ENCODE results near the gene RTEL1. TPM values are rescaled to one million over a fixed set of nuclear protein-coding genes. Genes with fewer than 3 reads are reported as not detected.

The RTEL1 gene
- total RNA-seq, 1 donor from 2014 or later: 20.2 TPM

DNA sequence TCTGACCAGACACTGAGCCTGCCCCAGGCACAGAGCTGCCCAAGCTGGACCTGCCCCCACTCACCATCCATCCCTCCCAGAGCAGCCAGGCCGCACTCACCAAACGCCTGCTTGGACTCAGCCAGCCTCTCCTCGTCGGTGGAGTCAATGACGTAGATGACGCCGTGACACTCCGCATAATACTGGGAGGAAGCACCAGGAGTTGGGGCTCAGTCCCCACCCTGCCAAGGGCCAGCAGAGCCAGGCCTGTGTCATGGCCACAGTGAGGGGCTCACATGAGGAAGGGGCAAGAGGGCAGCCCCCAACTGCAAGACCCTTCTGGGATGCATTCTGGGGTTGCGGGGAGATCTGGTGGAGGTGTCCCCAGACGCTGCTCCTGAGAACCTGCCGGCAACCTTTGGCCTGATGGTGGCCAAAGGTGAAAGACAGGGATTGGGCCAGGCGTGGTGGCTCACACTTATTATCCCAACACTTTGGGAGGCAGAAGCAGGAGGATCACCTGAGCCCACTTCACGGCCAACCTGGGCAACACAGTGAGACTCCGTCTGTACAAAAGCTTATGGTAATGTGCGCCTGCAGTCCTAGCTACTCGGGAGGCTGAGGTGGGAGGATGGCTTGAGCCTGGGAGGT lies 44.0 kb downstream of the RTEL1 start:
- H3K27me3 Mint-ChIP-seq (ENCODE audit: unreplicated experiment): peaks cover 18% of the 10 kb centered on the region
- H3K27ac Mint-ChIP-seq (ENCODE audit: unreplicated experiment): peak overlapping the region; percentile 64
- TF ChIP-seq, protein P1, sequence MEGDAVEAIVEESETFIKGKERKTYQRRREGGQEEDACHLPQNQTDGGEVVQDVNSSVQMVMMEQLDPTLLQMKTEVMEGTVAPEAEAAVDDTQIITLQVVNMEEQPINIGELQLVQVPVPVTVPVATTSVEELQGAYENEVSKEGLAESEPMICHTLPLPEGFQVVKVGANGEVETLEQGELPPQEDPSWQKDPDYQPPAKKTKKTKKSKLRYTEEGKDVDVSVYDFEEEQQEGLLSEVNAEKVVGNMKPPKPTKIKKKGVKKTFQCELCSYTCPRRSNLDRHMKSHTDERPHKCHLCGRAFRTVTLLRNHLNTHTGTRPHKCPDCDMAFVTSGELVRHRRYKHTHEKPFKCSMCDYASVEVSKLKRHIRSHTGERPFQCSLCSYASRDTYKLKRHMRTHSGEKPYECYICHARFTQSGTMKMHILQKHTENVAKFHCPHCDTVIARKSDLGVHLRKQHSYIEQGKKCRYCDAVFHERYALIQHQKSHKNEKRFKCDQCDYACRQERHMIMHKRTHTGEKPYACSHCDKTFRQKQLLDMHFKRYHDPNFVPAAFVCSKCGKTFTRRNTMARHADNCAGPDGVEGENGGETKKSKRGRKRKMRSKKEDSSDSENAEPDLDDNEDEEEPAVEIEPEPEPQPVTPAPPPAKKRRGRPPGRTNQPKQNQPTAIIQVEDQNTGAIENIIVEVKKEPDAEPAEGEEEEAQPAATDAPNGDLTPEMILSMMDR (IDR thresholded peaks at IDR 0.05; ENCODE audit: unreplicated experiment): no peak
- peaks cover 11% of the 10 kb centered on the region for H3K4me1 Mint-ChIP-seq (ENCODE audit: unreplicated experiment)
- H3K36me3 Mint-ChIP-seq (ENCODE audit: low read depth, unreplicated experiment): peaks cover 19% of the 10 kb centered on the region
- no peaks in the 10 kb centered on the region for H3K9me3 Mint-ChIP-seq (ENCODE audit: unreplicated experiment)
- no peak for DNase-seq (ENCODE audit: low spot score)
- no peak overlapping the region for H3K4me3 Mint-ChIP-seq (ENCODE audit: unreplicated experiment)

DNA sequence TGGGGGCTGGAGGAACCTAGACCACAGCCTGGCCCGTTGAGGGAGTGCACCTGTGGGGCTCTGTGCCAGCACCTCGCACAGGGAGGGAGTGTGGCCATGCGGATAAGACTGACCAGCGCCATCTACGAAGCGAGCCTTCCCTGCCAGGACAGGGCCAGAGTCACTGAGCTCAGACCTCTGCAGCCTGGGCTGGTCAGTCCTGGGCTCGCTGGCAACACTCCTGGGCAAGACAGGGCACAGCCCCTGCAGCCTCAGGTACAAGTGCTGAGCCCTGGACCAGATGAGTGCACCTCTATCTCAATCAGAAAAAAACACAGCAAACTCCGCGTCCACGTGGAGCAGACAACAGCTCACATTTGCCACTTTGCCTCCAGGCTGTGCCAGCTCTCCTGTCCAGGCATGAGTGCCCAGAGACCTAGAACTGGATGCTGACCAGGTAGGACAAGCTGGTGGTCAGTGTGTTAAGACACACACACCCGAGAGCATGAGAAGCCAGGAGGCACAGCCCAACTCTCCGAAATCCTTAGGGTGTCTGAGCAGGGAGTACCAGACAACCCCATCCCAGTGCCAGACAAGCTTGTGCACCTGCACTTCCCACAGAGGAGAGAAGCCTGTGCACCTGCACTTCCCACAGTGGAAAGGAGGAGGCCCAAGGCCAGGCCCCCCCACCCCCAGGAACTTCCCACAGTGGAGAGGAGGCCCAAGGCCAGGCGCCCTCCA lies 44.8 kb downstream of the RTEL1 start:
- DNase-seq (ENCODE audit: low spot score): no peak
- Mint-ChIP-seq H3K27me3 (ENCODE audit: unreplicated experiment) (peaks cover 16% of the 10 kb centered on the region), H3K4me3 (ENCODE audit: unreplicated experiment) (no peak overlapping the region), H3K36me3 (ENCODE audit: low read depth, unreplicated experiment) (peaks cover 19% of the 10 kb centered on the region), H3K9me3 (ENCODE audit: unreplicated experiment) (no peaks in the 10 kb centered on the region), H3K4me1 (ENCODE audit: unreplicated experiment) (peaks cover 7% of the 10 kb centered on the region), H3K27ac (ENCODE audit: unreplicated experiment) (peak overlapping the region; percentile 42)
- TF ChIP-seq, protein P1 (IDR thresholded peaks at IDR 0.05; ENCODE audit: unreplicated experiment): no peak

DNA sequence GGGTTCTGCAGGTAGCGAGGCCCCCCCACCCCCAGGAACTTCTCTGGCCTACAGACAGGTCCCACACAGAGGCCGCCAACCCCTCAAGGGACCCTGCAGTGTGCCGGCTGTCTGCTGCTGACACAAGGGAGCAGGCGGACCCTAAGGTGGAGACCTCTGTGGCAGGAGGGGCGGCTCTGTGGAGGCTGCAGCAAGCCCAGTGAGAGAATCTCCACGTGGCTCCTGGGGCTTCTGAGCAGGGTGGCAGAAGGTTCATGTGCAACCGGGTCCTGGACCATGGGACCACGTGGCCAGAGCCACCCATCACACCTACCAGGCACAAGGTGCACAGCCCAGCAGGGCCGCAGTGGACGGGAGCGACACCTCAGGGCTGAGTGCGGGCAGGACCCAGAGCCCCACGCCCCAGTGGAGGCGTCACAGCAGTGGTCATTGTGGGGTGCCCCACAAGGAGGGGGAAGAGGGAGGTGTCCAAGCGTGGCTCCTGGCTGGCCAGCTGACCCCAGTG lies 45.4 kb downstream of the RTEL1 start:
- Mint-ChIP-seq H3K27ac (ENCODE audit: unreplicated experiment) (no peak overlapping the region), H3K36me3 (ENCODE audit: low read depth, unreplicated experiment) (peaks cover 19% of the 10 kb centered on the region), H3K4me3 (ENCODE audit: unreplicated experiment) (no peak overlapping the region), H3K27me3 (ENCODE audit: unreplicated experiment) (peaks cover 16% of the 10 kb centered on the region), H3K4me1 (ENCODE audit: unreplicated experiment) (peaks cover 9% of the 10 kb centered on the region), H3K9me3 (ENCODE audit: unreplicated experiment) (no peaks in the 10 kb centered on the region)
- DNase-seq (ENCODE audit: low spot score): no peak
- TF ChIP-seq, protein P1 (IDR thresholded peaks at IDR 0.05; ENCODE audit: unreplicated experiment): no peak

DNA sequence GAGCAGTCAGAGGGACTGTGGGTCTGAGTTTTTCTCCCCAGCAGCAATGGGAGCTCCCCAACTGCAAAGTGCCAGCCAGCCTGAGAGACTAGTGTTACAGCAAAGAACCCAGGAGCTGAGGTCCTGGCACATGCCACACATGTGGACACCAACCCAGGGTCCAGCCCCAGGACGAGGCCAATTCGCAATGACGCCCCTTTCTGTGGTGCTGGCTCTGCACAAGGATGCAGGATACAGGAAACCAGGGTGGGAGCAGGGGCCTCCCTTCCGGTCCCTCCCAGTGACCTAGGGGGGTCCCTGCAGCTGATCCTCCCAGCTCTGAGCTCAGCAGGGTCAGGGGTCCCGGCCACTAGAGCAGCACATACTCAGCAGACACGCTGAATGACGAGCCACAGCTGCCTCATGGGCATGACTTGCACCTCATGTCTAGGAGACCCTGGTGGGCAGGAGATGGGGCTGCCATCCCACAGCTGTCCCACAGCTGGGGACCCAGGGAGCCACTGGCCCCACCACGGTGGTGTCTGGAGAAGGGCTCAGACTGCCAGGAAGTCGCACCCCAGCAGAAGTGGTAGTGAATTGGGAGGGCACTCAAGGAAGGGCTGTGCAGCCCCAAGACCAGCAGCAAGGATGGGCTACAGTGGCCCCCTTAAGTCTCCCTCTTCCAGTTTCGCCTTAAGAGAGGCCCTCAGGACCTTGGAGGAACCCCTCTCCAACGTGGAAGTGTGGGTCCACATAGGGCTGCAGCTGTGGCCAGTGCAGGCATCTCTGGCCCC lies 46.0 kb downstream of the RTEL1 start:
- Mint-ChIP-seq H3K27ac (ENCODE audit: unreplicated experiment) (no peak overlapping the region), H3K9me3 (ENCODE audit: unreplicated experiment) (no peaks in the 10 kb centered on the region), H3K4me3 (ENCODE audit: unreplicated experiment) (no peak overlapping the region), H3K36me3 (ENCODE audit: low read depth, unreplicated experiment) (peaks cover 19% of the 10 kb centered on the region), H3K4me1 (ENCODE audit: unreplicated experiment) (peaks cover 13% of the 10 kb centered on the region), H3K27me3 (ENCODE audit: unreplicated experiment) (peaks cover 16% of the 10 kb centered on the region)
- TF ChIP-seq, protein P1 (IDR thresholded peaks at IDR 0.05; ENCODE audit: unreplicated experiment): no peak
- DNase-seq (ENCODE audit: low spot score): no peak

Data from endothelial cell (in vitro differentiated cells).